ENCODE data around the gene SMIM32.

SMIM32 gene

DNA sequence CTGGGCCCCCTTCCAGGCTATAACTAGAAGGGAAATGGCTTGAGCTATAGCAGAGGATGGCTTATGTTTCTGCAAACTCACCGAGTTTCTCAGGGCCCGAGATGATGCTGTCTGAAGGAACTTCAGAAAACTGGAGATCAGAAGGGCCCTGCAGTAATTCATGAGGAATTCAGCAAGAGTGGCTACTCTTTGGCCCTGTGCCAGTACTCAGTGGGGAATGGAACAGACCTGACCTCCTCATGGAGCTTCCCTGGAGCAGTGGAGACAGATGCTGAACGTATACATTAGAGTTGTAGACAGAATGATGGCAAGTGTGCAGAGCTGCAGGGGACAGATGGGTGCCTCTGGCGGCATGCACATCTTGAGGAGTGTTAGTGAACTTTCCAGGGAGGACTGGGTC is 17.3 kb upstream of the SMIM32 start:
- H3K27me3 ChIP-seq (ENCODE audit: control insufficient read depth, low read length) = peaks cover 10% of the 10 kb centered on the region
- no peaks in the 10 kb centered on the region for H3K36me3 ChIP-seq (ENCODE audit: control insufficient read depth, low read length)
- no peaks in the 10 kb centered on the region for H3K79me2 ChIP-seq (ENCODE audit: control insufficient read depth, low read length)
- H3K9me2 ChIP-seq (replicated peaks; ENCODE audit: control insufficient read depth, low read length) = no peaks in the 10 kb centered on the region
- no peak overlapping the region for H3K4me2 ChIP-seq (ENCODE audit: low read length)
- no peaks in the 10 kb centered on the region for H4K20me1 ChIP-seq (ENCODE audit: control insufficient read depth, insufficient read depth, low read depth, low read length)
- H3F3A ChIP-seq (ENCODE audit: control insufficient read depth, insufficient read depth) = no peaks in the 10 kb centered on the region
- TF ChIP-seq, protein P1, sequence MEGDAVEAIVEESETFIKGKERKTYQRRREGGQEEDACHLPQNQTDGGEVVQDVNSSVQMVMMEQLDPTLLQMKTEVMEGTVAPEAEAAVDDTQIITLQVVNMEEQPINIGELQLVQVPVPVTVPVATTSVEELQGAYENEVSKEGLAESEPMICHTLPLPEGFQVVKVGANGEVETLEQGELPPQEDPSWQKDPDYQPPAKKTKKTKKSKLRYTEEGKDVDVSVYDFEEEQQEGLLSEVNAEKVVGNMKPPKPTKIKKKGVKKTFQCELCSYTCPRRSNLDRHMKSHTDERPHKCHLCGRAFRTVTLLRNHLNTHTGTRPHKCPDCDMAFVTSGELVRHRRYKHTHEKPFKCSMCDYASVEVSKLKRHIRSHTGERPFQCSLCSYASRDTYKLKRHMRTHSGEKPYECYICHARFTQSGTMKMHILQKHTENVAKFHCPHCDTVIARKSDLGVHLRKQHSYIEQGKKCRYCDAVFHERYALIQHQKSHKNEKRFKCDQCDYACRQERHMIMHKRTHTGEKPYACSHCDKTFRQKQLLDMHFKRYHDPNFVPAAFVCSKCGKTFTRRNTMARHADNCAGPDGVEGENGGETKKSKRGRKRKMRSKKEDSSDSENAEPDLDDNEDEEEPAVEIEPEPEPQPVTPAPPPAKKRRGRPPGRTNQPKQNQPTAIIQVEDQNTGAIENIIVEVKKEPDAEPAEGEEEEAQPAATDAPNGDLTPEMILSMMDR (IDR thresholded peaks at IDR 0.05; ENCODE audit: low read depth, low read length, poor library complexity, severe bottlenecking) = no peak
- no peaks in the 10 kb centered on the region for H3K9me3 ChIP-seq (ENCODE audit: control insufficient read depth, insufficient read depth, low read length)
- H3K4me3 ChIP-seq (ENCODE audit: low read length) = no peak overlapping the region
- H3K4me1 ChIP-seq (ENCODE audit: control insufficient read depth, low read length) = no peaks in the 10 kb centered on the region
- no peak overlapping the region for H3K27ac ChIP-seq (ENCODE audit: low read depth, low read length)

DNA sequence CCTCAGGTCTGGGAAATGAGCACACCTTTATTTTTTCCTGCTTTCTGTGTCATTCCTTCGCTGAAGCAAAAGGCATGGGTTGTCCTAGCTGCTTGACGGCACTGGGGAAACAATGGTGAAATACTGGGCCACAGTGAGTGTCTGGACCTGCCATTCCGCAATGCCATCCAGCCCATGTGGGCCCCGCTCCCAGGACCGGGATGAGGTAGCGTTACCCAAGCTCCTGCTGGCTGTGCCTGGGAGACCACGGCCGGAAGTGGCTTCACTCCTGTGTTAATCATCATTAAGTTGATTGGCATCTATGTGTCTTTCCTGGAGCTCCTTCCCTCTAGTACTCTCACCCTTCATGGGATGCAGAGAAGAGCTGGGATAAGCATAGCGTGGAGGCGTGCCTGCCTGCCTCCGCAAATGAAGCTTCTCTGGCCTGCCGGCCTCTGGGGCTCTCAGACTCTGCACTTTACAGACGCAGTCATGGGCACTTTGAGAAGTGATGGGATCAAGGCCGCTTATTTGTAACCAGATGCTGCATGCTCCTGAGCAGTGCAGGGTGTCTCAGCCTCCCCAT is 16.5 kb upstream of the SMIM32 start:
- H3K4me3 ChIP-seq (ENCODE audit: low read length) = no peak overlapping the region
- H3K4me1 ChIP-seq (ENCODE audit: control insufficient read depth, low read length) = no peaks in the 10 kb centered on the region
- H3K9me3 ChIP-seq (ENCODE audit: control insufficient read depth, insufficient read depth, low read length) = no peaks in the 10 kb centered on the region
- no peak overlapping the region for H3K27ac ChIP-seq (ENCODE audit: low read depth, low read length)
- H3K36me3 ChIP-seq (ENCODE audit: control insufficient read depth, low read length) = no peaks in the 10 kb centered on the region
- H3F3A ChIP-seq (ENCODE audit: control insufficient read depth, insufficient read depth) = no peaks in the 10 kb centered on the region
- no peaks in the 10 kb centered on the region for H3K79me2 ChIP-seq (ENCODE audit: control insufficient read depth, low read length)
- TF ChIP-seq, protein P1 (IDR thresholded peaks at IDR 0.05; ENCODE audit: low read depth, low read length, poor library complexity, severe bottlenecking) = no peak
- no peak for TF ChIP-seq EZH2phosphoT487 (IDR thresholded peaks at IDR 0.05; ENCODE audit: borderline replicate concordance, low read length)
- no peaks in the 10 kb centered on the region for H4K20me1 ChIP-seq (ENCODE audit: control insufficient read depth, insufficient read depth, low read depth, low read length)
- H3K9me2 ChIP-seq (replicated peaks; ENCODE audit: control insufficient read depth, low read length) = no peaks in the 10 kb centered on the region
- peaks cover 10% of the 10 kb centered on the region for H3K27me3 ChIP-seq (ENCODE audit: control insufficient read depth, low read length)
- no peak overlapping the region for H3K4me2 ChIP-seq (ENCODE audit: low read length)

DNA sequence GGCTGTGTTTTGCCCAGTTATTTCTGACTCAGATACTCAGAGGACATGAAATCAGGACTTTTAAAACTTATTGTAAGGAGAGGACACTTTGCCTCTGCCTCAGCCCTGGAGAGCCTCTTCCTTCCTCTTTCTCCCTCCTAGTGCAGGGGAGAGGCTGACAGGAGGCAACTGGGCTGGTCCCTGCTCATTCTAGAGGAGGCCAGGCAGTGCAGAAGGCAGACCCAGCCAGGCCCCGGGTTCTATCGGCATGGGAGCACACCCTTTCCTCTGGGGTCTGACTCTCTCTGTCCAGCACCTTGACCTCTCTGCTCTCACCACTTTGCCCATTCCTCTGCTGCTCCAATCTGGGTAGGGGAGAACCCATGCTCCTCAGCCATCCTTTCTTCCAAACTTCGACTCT is 16.0 kb upstream of the SMIM32 start:
- Histone ChIP-seq H3K4me1 (ENCODE audit: control insufficient read depth, low read length) (no peaks in the 10 kb centered on the region), H3F3A (ENCODE audit: control insufficient read depth, insufficient read depth) (no peaks in the 10 kb centered on the region), H3K36me3 (ENCODE audit: control insufficient read depth, low read length) (no peaks in the 10 kb centered on the region), H3K4me2 (ENCODE audit: low read length) (no peak overlapping the region), H3K9me2 (replicated peaks; ENCODE audit: control insufficient read depth, low read length) (no peaks in the 10 kb centered on the region), H3K79me2 (ENCODE audit: control insufficient read depth, low read length) (no peaks in the 10 kb centered on the region), H3K9me3 (ENCODE audit: control insufficient read depth, insufficient read depth, low read length) (no peaks in the 10 kb centered on the region), H3K4me3 (ENCODE audit: low read length) (no peak overlapping the region), H4K20me1 (ENCODE audit: control insufficient read depth, insufficient read depth, low read depth, low read length) (no peaks in the 10 kb centered on the region), H3K27me3 (ENCODE audit: control insufficient read depth, low read length) (peaks cover 10% of the 10 kb centered on the region), H3K27ac (ENCODE audit: low read depth, low read length) (no peak overlapping the region)
- no peak for TF ChIP-seq EZH2phosphoT487 (IDR thresholded peaks at IDR 0.05; ENCODE audit: borderline replicate concordance, low read length)
- TF ChIP-seq, protein P1 (IDR thresholded peaks at IDR 0.05; ENCODE audit: low read depth, low read length, poor library complexity, severe bottlenecking) = no peak

All from DOHH2 (cell line).